ENCODE measurements around the gene MST1. TPM values are rescaled to one million over a fixed set of nuclear protein-coding genes. Genes with fewer than 3 reads are reported as not detected.

The MST1 gene
- total and polyA plus RNA-seq, 8 donors, result 17.2 to 150 (median 24.7) TPM

- TF ChIP-seq CTCF (IDR thresholded peaks at IDR 0.05), result no peak
- H3K4me3 ChIP-seq, result peak within 1 kb of the TSS; percentile 66 to 98 (median 92)
- DNase-seq (peak; percentile 95 to 98 (median 96)), ATAC-seq (peak; percentile 90 to 96 (median 92)), FAIRE-seq (no peak)
- H3K9me3 ChIP-seq, result no peaks in the 10 kb centered on the region
- H3K27ac ChIP-seq, result peak within 1 kb of the TSS; percentile 86 to 93 (median 90)
- 0% methylated on average over 58 to 71 of the region's 71 CpGs for WGBS, 2 donors
- H3K4me1 ChIP-seq, result peaks cover 5 to 15% (median 6%) of the 10 kb centered on the region in 3 donors
- peaks cover 0 to 11% (median 6%) of the 10 kb centered on the region in 3 donors for H3K36me3 ChIP-seq
- H3K27me3 ChIP-seq, result no peaks in the 10 kb centered on the region
- intact Hi-C loops (cut with DNase I), result loop anchor here in 1 of 3 donors (5.0 kb wide), 1 partner anchor 137 kb away; no protein-coding TSS in a partner anchor
Measured at GRCh38 chr3:49673715-49674496, 15.4 kb downstream of the MST1 start, which contains the start of gene APEH. Gene APEH (plus strand): TSS chr3:49674351. CDS start chr3:49674402, 51 bp downstream.

GRCh38 chr3:49673121-49673714 is 16.1 kb downstream of the MST1 start:
- no peak for DNase-seq
- H3K27me3 ChIP-seq, result no peaks in the 10 kb centered on the region
- intact Hi-C loops (cut with DNase I), result loop anchor here in 1 of 3 donors (5.0 kb wide), 1 partner anchor 136 kb away; no protein-coding TSS in a partner anchor

GRCh38 chr3:49671291-49672288 is 17.7 kb downstream of the MST1 start:
- Histone ChIP-seq H3K27ac (no peak overlapping the region), H3K9me3 (no peaks in the 10 kb centered on the region), H3K4me3 (no peak overlapping the region), H3K36me3 (peaks cover 0 to 6% (median 0%) of the 10 kb centered on the region in 3 donors), H3K27me3 (no peaks in the 10 kb centered on the region), H3K4me1 (peaks cover 6 to 19% (median 10%) of the 10 kb centered on the region in 3 donors)
- peak in 5 of 6 donors; percentile 74 to 90 (median 83) for DNase-seq
- TF ChIP-seq CTCF (IDR thresholded peaks at IDR 0.05), result peak; percentile 42 to 72 (median 64)
- FAIRE-seq, result no peak
- intact Hi-C loops (cut with DNase I), result loop anchor here in 1 of 3 donors (5.0 kb wide), 1 partner anchor 134 kb away; no protein-coding TSS in a partner anchor
- peak; percentile 35 to 59 (median 56) for ATAC-seq
- WGBS, 2 donors, result 27 to 31% methylated on average over 11 of the region's 11 CpGs

More at GRCh38 chr3:49673121-49673714, 16.1 kb downstream of the MST1 start:
- Histone ChIP-seq H3K27ac (peak overlapping the region; percentile 86 to 93 (median 90)), H3K9me3 (no peaks in the 10 kb centered on the region), H3K4me1 (peaks cover 6 to 19% (median 10%) of the 10 kb centered on the region in 3 donors), H3K4me3 (peak overlapping the region; percentile 66 to 98 (median 92)), H3K36me3 (peaks cover 0 to 7% (median 0%) of the 10 kb centered on the region in 3 donors)
- no peak for FAIRE-seq
- WGBS, 2 donors, result 18 to 28% methylated on average over 16 to 17 of the region's 17 CpGs
- TF ChIP-seq CTCF (IDR thresholded peaks at IDR 0.05), result no peak
- ATAC-seq, result peak in 1 of 4 donors; percentile 1

- FAIRE-seq (no peak), DNase-seq (no peak), ATAC-seq (no peak)
- intact Hi-C loops (cut with DNase I), result loop anchor here in 1 of 3 donors (5.0 kb wide), 1 partner anchor 134 kb away; no protein-coding TSS in a partner anchor
- Histone ChIP-seq H3K27ac (no peak overlapping the region), H3K27me3 (no peaks in the 10 kb centered on the region), H3K9me3 (no peaks in the 10 kb centered on the region), H3K36me3 (no peaks in the 10 kb centered on the region), H3K4me1 (peaks cover 6 to 22% (median 10%) of the 10 kb centered on the region in 3 donors), H3K4me3 (no peak overlapping the region)
- 67% methylated on average over 6 of the region's 6 CpGs for WGBS, 2 donors
- no peak for TF ChIP-seq CTCF (IDR thresholded peaks at IDR 0.05)
Measured at GRCh38 chr3:49670940-49671290, 18.4 kb downstream of the MST1 start.

Measured in pancreas (tissue), 10 donors.